Measurements from ENCODE around the gene MYO19. TPM values are rescaled to one million over a fixed set of nuclear protein-coding genes. Genes with fewer than 3 reads are reported as not detected.

MYO19 gene
- total and polyA plus RNA-seq, 12 donors = 12.0 to 43.6 (median 29.4) TPM

DNA sequence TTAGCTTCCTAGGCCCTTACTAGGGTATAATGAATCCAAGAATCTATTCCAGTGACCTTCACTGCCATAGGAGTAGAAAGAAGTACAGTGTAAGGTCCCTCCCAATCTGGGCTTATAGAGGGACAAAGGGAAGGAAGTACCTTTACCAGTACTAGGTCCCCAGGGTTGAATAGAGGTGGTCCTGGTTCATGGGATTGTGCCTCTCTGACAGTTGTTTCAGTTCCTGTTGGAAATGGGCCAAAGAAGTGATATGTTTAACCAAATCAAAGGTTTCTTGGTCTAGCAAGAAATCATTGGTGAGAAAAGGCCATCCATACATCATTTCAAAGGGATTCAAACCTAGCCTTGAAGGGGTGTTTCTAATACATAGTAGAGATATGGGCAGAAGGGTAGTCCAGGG lies 64.2 kb downstream of the MYO19 start:
- Histone ChIP-seq H3K9me3 (replicated peaks in 1 of 3) (no peaks in the 10 kb centered on the region), H3K4me1 (replicated peaks in 1 of 2) (no peaks in the 10 kb centered on the region), H3K4me3 (no peak overlapping the region), H3K36me3 (replicated peaks in 1 of 2) (no peaks in the 10 kb centered on the region), H3K27ac (no peak overlapping the region), H3K27me3 (peaks cover 10% of the 10 kb centered on the region)
- DNase-seq = no peak
- no peak for TF ChIP-seq POLR2A (IDR thresholded peaks at IDR 0.05)
- TF ChIP-seq, protein P1, sequence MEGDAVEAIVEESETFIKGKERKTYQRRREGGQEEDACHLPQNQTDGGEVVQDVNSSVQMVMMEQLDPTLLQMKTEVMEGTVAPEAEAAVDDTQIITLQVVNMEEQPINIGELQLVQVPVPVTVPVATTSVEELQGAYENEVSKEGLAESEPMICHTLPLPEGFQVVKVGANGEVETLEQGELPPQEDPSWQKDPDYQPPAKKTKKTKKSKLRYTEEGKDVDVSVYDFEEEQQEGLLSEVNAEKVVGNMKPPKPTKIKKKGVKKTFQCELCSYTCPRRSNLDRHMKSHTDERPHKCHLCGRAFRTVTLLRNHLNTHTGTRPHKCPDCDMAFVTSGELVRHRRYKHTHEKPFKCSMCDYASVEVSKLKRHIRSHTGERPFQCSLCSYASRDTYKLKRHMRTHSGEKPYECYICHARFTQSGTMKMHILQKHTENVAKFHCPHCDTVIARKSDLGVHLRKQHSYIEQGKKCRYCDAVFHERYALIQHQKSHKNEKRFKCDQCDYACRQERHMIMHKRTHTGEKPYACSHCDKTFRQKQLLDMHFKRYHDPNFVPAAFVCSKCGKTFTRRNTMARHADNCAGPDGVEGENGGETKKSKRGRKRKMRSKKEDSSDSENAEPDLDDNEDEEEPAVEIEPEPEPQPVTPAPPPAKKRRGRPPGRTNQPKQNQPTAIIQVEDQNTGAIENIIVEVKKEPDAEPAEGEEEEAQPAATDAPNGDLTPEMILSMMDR (IDR thresholded peaks at IDR 0.05) = no peak
- intact Hi-C loops (cut with DNase I) = no loop called here

DNA sequence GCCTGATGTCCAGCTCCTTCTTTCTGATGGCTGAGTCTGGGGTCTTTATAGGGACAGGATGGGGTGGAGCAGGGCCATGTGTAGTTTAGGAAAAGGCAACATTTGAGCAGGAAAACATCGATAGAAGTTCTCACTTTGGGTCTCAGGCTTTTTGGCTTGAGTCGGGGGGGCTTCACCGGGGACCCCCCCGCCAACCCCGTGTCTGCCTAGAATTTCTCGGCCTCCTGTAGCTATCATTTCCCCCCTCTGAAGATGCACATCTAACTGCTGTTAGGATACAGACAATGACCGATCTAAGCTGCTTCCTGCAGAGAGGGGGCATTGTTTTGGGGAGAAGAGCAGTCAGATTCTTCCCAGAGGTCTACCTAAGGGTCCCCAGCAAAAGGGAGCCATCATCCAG lies 64.9 kb downstream of the MYO19 start:
- Histone ChIP-seq H3K36me3 (replicated peaks in 1 of 2) (no peaks in the 10 kb centered on the region), H3K4me1 (replicated peaks in 1 of 2) (no peaks in the 10 kb centered on the region), H3K27ac (no peak overlapping the region), H3K9me3 (replicated peaks in 1 of 3) (no peaks in the 10 kb centered on the region), H3K27me3 (peaks cover 13% of the 10 kb centered on the region), H3K4me3 (no peak overlapping the region)
- 53 to 70% (median 66%) methylated on average over 7 of the region's 7 CpGs for whole genome bisulfite sequencing, 4 donors
- intact Hi-C loops (cut with DNase I) = no loop called here
- DNase-seq = no peak
- TF ChIP-seq, protein P1 (IDR thresholded peaks at IDR 0.05) = no peak
- no peak for TF ChIP-seq POLR2A (IDR thresholded peaks at IDR 0.05)

DNA sequence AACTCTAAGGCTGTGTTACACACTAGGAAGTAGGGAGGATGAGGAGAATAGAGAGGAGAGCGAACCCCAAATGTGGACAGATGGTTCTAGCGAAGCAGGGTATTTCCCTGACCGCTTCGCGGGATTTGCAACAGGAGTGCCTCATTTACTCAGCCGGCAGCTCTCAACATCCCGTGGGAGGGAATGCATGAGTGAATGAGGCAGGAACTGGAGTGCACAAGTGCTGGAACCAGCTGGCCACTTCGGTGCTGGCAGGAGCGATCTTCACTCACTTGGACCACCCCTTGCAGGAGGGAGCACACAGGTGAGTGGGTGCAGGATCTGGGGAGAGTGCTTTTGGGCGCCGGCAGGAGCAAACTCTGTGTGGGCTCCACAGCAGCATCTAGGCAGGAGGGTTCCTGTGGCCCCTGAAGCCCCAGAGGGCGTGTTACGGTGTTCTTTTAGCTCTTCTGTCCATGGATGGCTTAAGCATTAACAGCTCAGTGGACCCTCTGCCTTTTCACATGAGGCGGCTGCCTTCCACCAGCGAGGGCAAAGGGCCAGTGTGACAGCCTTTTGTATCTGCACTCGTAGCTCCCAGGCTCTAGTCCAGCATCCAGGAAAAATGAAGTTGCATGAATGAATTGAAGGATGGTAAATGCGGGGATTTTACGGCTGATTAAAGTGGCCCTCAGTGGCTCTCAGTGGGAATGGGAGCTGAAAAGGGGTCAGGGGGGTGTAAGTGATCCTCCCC lies 65.6 kb downstream of the MYO19 start:
- no peaks in the 10 kb centered on the region for H3K9me3 ChIP-seq (replicated peaks in 1 of 3)
- no peaks in the 10 kb centered on the region for H3K36me3 ChIP-seq (replicated peaks in 1 of 2)
- H3K27me3 ChIP-seq = peaks cover 17% of the 10 kb centered on the region
- no peak overlapping the region for H3K4me3 ChIP-seq
- intact Hi-C loops (cut with DNase I) = no loop called here
- 58 to 68% (median 64%) methylated on average over 14 to 18 of the region's 18 CpGs for WGBS, 4 donors
- H3K27ac ChIP-seq = no peak overlapping the region
- no peak for DNase-seq
- no peaks in the 10 kb centered on the region for H3K4me1 ChIP-seq (replicated peaks in 1 of 2)
- TF ChIP-seq, protein P1 (IDR thresholded peaks at IDR 0.05) = no peak
- no peak for TF ChIP-seq POLR2A (IDR thresholded peaks at IDR 0.05)

DNA sequence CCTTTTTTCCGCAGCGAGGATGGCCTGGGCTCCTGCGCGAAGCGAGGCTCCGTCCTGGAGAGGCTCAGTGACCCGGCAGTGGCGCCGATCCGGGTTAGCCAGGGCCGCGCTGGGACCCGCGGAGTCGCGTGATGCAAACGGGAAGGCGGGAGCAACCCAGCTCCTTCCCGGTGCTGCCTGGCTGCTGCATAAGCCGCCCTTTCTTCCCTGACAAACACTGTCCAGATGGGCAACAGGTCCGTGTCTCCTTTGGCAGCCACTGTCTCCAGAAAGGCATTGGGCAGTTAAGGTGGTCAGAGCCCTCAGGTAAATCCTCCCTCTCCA lies 69.9 kb downstream of the MYO19 start:
- Histone ChIP-seq H3K4me3 (no peak overlapping the region), H3K9me3 (replicated peaks in 1 of 3) (no peaks in the 10 kb centered on the region), H3K36me3 (replicated peaks in 1 of 2) (no peaks in the 10 kb centered on the region), H3K27ac (no peak overlapping the region), H3K4me1 (replicated peaks in 1 of 2) (no peaks in the 10 kb centered on the region), H3K27me3 (peaks cover 25% of the 10 kb centered on the region)
- no peak for DNase-seq
- intact Hi-C loops (cut with DNase I) = no loop called here
- no peak for TF ChIP-seq POLR2A (IDR thresholded peaks at IDR 0.05)
- TF ChIP-seq, protein P1 (IDR thresholded peaks at IDR 0.05) = no peak
- 7 to 8% (median 7%) methylated on average over 6 to 21 of the region's 21 CpGs; no CpG with 5 or more reads in 1 of the 4 donors for WGBS, 4 donors

All from adrenal gland (tissue), 12 donors.